T-helper 9 cell (primary cell): ENCODE results near the gene SELENOT.
"Not testable (repeated sequence)": the region's sequence is repeated elsewhere in the genome, so short reads cannot be mapped to it uniquely, and the experiment has no call there.

ENCODE experiments used
- DNase-seq: peaks from one replicate; pipeline ENCODE4 v3.0.0-alpha.2; 2020
- total RNA-seq, 2 donors: gene quantifications; one replicate each; lab custom pipeline; 2026; lab: John Stamatoyannopoulos, UW

The SELENOT gene, protein sequence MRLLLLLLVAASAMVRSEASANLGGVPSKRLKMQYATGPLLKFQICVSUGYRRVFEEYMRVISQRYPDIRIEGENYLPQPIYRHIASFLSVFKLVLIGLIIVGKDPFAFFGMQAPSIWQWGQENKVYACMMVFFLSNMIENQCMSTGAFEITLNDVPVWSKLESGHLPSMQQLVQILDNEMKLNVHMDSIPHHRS
- total RNA-seq: 87.4 to 116 reads per million in 2 donors

DNA sequence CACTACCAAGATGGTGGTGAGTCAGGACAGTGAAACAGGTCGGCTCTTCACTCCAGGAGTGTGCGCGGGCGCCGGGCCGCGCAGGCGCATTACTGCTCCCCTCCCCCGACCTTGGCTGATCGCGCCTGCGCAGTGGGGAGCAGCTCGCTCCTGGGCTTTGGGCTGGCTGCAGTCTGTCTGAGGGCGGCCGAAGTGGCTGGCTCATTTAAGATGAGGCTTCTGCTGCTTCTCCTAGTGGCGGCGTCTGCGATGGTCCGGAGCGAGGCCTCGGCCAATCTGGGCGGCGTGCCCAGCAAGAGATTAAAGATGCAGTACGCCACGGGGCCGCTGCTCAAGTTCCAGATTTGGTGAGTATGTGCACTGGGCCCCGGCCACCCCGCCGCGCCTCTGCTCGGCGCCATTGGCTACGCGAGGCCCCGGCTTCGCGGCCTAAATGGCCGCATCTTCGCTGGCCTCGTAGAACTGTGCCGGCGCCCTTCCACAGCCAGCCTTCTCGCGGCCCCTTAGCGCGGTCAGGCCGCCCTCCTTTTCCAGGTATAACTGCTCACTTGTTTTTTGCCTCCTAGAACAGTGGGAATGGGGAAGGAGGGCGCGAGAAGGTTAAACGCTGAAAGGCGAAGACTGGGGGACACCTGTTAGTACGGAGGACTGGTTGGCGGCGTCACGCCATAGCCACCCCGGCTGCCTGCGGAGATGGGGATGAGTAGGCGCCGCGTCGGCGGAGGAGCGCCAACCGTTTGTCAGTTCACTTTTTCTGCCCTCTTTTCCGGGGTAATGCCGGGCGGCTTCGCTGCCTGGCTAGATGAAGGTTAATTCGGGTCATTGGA is at the start of gene SELENOT:
SELENOT (plus strand) TSS at position 169 of the 827 bp plus-strand sequence; CDS start at position 211, 42 bp downstream.
- peak; percentile 91 for DNase-seq

DNA sequence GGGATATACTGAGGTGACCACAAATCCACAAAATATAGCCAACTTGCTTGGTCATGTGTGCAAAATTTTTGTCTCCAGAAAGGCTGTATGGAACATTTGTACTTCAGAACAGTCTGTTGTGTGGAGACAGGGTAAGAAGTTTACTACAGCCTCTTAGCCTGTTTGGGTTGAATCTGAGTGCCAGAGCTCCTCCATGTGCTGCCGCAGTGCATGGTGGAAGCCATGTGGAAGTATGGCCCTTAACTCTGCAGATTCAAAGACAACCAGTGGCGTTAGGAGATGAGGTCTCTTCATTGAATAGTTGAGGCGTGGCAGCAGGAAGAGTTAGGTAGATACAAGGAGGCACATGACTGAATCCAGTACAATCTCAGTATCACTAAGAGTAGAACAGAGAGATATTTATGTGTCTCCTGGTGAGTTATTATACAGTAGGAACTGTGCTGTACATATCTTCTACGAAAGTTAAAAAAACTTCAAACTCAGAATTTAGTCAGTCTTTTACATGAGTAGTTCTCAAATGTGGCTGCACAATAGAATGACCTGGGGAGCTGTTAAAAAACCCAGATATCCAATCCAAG is 47.2 kb upstream of the SELENOT start:
- no peak for DNase-seq

DNA sequence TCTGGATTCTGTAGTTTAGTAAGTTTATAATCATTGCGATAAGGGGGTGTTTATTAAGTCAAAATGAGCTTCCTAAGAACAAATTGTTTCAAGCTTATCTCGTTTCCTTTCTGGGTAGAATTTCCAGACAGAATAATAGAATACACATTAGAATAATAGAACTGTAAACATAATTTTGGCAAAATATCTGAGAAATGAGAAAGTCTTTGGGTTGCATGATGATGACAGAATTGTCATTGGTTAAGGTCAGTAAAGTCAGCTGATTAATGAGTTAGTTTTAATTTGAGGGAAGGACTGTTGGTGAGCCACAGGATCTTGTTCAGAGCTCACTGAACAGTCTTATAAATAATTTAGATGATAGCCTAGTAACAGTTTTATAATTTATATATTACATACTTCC is 46.3 kb upstream of the SELENOT start:
- DNase-seq: no peak

DNA sequence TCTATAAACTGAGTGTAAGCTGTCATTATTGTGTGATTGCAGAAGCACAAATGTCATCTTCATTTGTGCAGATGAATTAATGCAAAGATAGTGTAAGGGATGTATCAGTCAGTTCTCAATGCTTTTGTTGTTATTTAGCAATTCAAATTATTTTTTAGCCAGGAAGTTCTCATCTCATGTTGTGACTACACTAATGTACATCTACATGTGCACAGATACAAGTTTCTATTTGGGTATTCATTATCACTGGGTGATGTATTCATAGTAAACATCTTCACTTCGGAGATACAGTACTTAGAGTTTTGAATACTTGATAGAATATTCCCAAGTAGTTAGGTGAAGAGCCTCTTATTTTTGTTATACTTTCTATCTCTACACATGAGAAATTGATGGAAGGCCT is 45.4 kb upstream of the SELENOT start:
- no peak for DNase-seq

DNA sequence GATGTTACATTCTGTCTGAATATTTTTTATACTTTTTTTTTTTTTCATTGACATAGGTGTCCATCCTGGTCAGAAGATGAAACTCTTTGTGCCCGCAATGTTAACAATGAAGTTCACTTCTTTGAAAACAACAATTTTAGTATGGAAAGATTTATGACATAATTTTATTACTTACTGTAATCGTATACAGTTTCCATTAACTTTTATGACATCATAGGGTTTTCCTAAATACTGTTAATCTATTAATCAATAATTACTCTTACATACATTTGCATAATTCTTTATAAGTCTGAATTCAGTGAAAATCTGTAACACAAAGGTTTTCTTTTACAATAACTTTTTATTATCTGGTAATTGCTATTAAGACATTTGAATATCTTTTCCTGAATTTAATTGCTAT is 38.9 kb upstream of the SELENOT start:
- no peak for DNase-seq

DNA sequence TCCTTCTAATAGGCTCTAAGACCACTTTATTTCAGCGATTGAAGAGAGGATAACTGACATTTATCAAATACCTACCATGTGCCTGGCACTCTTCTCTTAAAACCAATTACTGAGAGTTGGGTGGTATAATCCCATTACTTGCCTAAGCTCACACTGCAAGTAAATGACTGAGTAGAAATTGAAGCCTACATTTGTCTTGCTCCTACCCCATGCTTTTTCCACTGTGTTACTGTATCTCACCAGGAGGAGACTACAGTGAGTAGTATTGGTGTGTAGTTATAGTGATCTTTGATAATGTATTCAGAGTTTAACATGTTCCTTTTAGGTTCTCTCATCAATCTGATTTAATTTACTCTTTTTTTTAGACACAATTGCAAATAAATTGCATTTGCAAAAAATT is 35.8 kb upstream of the SELENOT start:
- no peak for DNase-seq

DNA sequence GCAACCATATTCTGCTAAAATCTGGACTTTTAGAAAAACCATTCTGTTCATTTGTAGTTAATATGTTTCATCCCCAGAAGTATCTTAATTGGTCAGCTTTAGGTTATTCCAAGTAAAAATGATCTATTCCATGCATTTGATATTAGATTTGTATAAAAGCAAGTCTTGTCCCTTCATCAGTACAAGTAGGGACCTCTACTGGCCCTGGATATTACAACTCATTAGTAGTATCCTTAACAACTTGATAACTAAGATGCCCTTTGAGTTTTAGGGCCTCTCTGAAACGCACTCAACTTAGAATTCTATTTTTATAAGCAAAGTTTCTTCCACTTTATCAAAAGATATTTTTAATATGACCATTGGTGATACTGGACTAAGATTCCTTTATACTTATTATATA is 25.3 kb upstream of the SELENOT start:
- no peak for DNase-seq

DNA sequence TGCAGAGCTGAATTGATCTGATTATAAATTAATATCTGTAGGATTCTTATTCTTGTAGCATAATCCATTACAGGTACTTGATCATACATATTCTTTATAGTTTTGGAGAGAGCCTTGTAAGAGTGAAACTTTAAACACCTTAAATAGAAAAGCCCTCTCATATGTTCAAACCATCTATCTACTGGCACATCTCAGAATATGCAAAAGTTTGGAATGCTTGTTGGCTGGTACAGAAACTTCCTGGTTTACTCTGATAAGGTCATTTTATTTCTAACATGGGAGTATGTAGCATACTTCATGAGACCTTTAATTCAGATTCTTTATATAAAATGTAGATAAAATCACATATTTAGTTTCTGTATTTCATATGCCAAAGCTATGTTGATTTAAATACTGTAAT is 21.9 kb upstream of the SELENOT start:
- no peak for DNase-seq

DNA sequence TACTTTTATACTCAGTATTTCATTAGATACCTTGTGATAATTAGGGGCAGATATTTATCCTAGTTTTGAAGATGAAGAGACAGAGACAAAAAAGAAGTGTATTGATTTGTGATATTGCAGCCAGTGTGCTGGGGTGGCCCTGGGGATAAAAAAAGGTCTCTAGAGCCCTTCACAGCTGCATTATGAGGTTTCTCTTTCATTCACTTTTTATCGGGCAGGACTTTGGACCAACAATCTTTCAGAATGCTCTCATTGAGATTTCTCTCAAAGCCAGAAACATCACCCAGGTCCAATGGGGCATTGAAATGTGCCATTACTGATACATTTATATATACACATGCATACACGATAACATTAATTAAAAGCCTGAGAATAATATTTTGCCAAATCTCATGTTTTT is 20.5 kb upstream of the SELENOT start:
- no peak for DNase-seq

DNA sequence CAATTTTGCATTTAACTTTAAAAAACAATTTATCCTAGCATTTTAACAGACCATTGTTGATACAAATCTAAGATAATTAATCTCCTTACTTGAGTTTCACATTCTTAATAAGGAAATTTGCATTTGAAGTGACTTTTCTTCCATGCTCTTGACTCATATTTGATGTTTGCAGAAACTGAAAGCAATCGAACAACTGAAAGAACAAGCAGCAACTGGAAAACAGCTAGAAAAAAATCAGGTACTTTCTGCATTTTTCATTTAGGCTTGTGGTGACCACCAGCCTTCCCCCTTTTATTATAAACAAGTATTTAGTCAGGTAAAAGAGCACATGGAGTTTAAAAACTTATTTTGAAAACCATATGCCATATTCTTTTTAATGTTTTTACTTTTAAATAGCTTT is 20.1 kb upstream of the SELENOT start:
- DNase-seq: no peak

DNA sequence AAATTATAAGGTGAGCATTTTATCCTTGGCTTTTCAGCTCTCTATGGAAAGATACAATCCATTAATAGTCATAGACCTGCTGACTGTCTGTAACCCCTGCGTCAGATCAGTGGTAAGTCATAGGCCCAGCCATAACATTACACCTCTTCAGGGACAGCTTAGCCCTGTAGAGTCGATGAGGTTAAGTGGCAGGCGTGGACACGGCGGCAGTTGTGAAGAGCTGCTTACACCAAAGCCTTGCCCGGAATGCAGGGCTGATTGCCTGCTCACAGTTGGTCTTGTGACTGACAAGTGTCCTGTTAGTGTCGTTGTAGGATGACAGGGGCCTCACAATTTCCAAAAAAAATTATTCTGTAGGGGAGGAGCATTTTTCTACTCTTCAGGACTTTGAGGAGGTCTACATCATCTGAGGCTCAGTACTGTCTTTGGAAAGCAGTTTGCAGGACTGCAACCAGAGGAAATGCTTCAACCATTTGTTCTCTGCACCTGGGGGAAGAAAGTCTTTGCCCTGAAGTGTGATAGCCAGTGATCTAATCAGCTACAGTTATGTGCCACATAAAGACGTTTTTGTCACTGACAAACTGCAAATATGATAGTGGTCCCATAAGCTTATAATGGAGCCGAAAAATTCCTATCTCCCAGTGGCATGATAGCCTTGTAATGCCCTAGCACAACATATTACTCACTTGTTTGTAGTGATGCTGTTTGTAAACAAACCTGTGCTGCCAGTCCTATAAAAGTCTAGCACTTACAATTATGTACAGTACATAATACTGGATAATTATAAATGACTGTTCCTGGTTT is 14.9 kb upstream of the SELENOT start:
- no peak for DNase-seq

DNA sequence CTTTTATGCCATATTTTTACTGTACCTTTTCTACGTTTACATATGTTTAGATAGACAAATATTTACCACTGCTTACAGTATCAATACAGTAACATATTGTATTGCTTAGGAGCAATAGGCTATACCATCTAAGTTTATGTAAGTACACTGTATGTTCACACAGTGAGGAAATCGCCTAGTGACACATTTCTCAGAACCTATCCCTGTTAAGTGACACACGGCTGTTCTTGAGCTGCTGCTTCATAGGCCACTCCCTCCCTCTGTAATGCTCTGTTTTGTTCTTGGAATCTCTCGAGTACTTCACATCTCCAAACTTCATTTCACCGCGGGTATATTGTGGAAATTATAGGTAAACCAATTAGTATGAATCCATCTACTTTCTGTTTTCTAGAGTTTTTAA is 13.4 kb upstream of the SELENOT start:
- DNase-seq: no peak

DNA sequence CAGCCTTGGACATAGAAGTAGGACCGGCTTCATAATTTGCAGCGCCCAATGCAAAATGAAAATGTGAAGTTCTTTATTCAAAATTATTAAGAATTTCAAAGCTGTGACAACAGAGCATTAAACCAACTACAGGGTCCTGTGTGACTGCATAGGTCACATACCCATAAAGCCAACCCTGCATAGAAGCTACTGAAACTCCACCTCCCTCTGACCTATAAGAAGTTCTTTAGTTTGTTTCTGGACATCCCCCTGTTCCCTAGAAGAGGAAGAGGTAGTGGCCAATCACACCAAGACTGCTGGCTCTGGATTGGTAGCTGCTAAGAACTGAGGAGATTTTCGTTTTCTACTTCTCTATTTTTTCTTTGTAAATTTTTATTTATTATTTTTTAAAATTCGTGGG is 9.0 kb upstream of the SELENOT start:
- DNase-seq: no peak

DNA sequence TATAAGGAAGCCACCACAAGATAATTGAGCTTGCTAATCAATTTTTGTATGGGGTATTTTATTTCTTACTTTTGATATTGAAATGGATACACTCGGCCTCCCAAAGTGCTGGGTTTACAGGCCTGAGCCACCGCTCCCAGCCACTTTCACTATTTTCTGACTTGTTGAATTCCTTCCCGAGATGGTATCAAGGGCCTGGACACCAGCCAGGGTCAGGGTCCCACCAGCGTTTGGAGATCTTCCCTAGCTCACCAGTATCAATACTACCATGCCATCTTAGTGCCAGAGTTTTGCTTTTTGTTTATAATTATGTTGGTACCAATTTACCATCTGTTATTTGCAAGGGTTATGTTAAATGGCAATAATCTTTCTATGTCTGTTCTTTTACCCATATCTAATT is 5.5 kb upstream of the SELENOT start:
- no peak for DNase-seq

DNA sequence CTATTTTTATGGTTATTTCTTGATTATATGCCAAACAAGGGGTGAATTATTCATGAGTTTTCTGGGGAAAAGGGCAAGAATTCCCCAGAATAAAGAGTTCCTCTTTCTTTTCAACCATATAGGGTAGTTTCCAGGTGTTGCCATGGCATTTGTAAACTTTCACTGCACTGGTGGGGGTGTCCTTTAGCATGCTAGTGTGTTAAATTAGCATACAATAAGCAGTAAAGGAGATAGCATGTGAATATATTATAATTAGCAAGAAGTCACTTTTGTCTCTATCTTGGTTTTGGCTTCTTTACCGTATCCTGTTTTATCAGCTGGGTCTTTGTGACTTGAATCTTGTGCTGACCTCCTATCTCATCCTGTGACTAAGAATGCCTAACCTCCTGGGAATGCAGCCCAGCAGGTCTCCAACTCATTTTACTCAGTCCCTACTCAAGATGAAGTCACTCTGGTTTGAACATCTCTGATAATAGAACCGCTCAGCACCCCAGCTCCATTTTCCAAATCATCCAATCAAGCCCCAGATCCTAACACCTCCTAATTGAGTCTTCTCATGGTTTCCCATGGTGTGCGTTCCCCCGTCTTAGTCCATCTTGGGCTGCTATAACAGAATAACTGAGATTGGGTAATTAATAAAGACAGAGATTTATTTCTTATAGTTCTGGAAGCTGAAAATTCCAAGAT is 3.4 kb upstream of the SELENOT start:
- no peak for DNase-seq

DNA sequence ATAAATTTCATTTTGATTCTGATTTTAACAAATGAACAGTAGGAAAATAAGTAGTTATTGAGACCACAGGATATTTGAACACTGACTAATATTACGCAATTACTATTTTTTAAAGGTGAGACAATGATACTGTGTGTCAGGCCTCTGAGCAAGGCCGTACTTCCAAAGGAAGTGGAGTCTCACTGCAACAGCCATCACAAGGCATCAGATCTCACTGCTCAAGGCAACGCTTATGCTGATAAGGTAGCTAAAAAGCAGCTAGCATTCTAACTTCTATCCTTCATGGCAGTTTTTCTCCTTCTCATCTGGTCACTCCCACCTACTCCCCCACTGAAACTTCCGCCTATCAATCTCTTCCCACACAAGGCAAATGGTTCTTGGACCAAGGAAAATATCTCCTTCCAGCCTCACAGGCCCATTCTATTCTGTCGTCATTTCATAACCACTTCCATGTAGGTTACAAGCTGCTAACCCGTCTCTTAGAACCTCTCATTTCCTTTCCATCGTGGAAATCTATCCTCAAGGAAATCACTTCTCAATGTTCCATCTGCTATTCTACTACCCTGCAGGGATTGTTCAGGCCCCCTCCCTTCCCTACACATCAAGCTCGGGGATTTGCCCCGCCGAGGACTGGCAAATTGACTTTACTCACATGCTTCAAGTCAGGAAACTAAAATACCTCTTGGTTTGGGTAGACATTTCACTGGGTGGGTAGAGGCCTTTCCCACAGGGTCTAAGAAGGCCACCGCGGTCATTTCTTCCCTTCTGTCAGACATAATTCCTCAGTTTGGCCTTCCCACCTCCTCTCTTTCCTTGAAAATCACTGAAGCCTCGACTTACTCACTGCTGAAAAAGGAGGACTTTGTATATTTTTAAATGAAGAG is 2.2 kb upstream of the SELENOT start:
- DNase-seq: not testable (repeated sequence)

DNA sequence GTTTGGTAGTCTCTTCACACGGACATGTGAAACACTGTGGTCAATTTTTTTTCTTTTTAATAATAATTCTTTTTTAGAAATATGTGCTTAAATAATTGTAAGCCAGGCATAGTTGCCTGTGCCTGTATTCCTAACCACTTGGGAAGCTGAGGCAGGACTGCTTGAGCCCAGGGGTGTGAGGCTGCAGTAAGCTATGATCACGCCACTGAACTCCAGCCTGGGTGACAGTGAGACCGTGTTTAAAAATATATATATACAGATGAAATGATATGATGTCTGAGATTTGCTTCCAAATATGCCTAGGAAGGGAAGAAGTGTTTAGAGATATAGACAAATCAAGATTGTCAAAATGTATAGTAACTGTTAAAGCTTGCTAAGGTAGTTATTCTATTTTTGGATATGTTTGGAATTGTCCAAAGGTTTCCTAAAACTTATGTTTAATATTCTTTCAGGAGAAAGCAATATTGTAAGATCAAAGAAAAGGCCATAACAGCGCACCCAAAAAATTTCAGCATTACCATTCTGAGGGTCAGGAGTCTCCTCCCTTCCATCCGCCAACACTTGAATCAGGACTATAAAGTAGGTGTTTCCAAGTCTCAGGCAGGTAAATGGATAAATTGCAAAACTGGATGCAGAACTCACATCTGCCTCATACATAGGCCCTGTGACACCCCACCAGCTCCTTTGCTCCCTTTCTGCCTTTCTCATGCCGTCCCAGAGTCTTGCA is 532 bp upstream of the SELENOT start:
- DNase-seq: no peak

DNA sequence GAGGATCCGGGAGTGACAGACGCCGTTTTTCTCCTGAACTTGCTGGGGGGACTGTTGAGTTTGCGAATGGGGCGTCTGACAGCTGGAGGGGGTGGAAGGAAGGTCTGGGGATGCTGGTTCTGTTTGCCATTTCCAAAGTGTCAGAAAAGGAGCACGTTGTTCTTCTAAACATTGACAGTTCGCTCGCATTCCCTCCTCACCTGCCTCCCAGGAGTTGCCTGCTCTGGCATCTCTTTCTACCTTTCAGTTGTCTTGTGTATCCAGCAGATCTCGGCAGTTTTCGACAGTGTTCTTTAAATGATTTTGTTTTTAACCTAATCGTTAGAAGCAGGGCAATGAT is 829 bp downstream of the SELENOT start:
- DNase-seq: no peak

DNA sequence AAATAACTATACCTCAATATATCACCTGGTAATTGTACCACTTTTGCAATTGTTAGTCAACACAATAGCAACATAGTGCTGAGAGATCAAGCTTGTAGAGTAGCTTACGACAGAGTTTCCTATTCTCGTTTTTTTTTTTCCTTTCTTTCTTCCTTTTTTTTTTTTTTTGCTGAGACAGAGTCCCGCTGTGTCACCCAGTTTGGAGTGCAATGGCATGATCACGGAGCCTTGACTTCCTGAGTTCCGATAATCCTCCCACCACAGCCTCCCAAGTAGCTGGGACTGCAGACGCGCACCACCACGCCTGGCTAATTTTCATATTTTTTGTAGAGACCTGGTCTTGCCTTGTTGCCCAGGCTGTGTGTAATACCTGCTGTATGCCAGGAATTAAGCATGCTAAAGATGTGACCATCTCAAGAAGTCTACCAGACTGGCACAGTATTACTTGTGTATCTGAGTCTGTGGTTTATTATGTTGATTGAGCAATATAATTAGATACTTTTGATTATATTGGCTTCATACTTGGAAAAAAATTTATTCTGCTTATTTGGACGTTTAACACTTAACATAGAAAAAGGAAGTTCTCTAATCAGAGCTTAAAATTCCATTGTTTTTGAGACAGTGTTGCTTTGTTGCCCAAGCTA is 3.0 kb downstream of the SELENOT start:
- no peak for DNase-seq

DNA sequence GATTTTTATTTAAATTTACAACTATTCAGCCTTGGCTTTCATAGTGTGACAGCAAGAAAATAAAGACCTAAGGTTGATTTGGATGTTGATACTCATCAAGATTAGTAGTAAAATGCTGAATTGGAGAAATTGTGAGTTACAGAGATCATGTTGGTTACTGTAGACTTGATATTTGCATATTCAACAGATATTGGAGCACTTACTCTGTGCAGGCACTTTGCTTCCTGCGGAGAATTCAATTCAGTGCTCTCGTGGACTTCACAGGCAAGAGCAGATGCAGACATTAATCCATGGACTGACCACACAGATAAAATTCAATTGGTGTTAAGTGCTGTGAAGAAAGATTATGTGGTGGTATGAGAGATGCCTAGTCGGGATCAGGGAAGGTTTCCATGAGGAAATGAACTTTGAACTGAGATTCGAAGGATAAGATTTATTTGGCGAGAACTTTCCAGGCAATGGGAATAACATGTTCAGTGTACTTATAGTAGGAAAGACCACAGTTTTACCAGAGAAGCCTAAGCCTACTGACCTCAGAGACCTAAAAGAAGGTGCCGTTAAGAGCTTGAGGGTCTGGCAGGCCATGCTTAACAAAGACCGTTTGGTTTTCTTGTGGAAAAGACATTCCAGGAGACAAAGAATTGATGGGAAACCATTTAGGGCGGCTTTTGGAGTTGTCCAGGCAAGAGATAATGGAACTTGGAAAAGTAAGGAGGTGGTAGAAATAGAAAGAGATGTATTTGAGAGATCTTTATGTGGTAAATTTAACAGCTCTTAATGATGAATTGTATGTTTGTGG is 4.3 kb downstream of the SELENOT start:
- no peak for DNase-seq
